ENCODE measurements around the gene EMSY.

The EMSY gene

GRCh38 chr11:76459846-76460245 is 15.0 kb downstream of the EMSY start:
- DNase-seq: no peak

GRCh38 chr11:76462317-76462716 is 17.5 kb downstream of the EMSY start:
- no peak for DNase-seq

- DNase-seq: no peak
Measured at GRCh38 chr11:76465701-76466100, 20.9 kb downstream of the EMSY start.

- DNase-seq: no peak
Measured at GRCh38 chr11:76466666-76467065, 21.8 kb downstream of the EMSY start.

GRCh38 chr11:76469141-76469540 is 24.3 kb downstream of the EMSY start:
- no peak for DNase-seq

GRCh38 chr11:76471382-76471781 is 26.6 kb downstream of the EMSY start:
- DNase-seq: no peak

GRCh38 chr11:76480241-76480640 is 35.4 kb downstream of the EMSY start:
- no peak for DNase-seq

GRCh38 chr11:76491644-76492043 is 46.8 kb downstream of the EMSY start:
- DNase-seq: no peak

- DNase-seq: no peak
Measured at GRCh38 chr11:76493040-76493439, 48.2 kb downstream of the EMSY start.

- DNase-seq: no peak
Measured at GRCh38 chr11:76493626-76494539, 49.1 kb downstream of the EMSY start.

- no peak for DNase-seq
Measured at GRCh38 chr11:76495019-76495418, 50.2 kb downstream of the EMSY start.

- no peak for DNase-seq
Measured at GRCh38 chr11:76496174-76496573, 51.4 kb downstream of the EMSY start.

- DNase-seq: no peak
Measured at GRCh38 chr11:76501526-76502202, 56.8 kb downstream of the EMSY start.

GRCh38 chr11:76506833-76507232 is 62.0 kb downstream of the EMSY start:
- DNase-seq: no peak

GRCh38 chr11:76510060-76511047 is 65.5 kb downstream of the EMSY start:
- DNase-seq: no peak

- no peak for DNase-seq
Measured at GRCh38 chr11:76512851-76513653, 68.2 kb downstream of the EMSY start.

- DNase-seq: no peak
Measured at GRCh38 chr11:76513654-76514034, 68.8 kb downstream of the EMSY start.

- DNase-seq: no peak
Measured at GRCh38 chr11:76515494-76515893, 70.7 kb downstream of the EMSY start.

GRCh38 chr11:76523147-76523546 is 78.3 kb downstream of the EMSY start:
- DNase-seq: no peak

GRCh38 chr11:76523786-76524436 is 79.1 kb downstream of the EMSY start:
- no peak for DNase-seq

- DNase-seq: no peak
Measured at GRCh38 chr11:76524461-76524860, 79.6 kb downstream of the EMSY start.

- DNase-seq: no peak
Measured at GRCh38 chr11:76524919-76525318, 80.1 kb downstream of the EMSY start.

Data from CD4-positive, alpha-beta T cell treated with Interferon gamma for 1 hour (primary cell).